ENCODE results near the gene E2F4. TPM values are rescaled to one million over a fixed set of nuclear protein-coding genes. Genes with fewer than 3 reads are reported as not detected.

The E2F4 gene
- total RNA-seq, 1 donor from 2014 or later, result 97.0 TPM

DNA sequence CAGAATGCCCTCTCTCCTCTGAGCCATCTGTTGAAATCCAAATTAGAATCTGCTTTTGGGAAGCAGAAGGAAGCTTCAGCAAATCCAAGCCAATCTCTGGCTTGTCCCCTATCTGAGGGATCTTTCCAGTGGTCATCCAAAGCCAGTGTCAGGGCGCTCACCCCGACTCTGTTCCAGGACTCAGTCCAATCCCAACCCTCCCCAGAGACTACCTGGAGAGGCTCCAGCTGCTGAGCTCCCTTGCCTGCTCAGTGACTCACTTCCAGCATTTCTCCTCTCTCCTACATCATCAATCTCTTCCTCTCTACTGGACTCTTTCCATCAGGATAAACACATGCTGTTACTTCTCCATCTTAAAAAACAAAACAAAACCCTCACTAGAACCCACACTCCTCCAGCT, 10.6 kb upstream of the E2F4 start:
- H3K4me3 Mint-ChIP-seq, result no peak overlapping the region
- no peak for TF ChIP-seq CTCF (conservative IDR thresholded peaks at IDR 0.05)
- peaks cover 12% of the 10 kb centered on the region for H3K4me1 Mint-ChIP-seq
- no peak for DNase-seq (ENCODE audit: low read depth, low spot score)
- peaks cover 39% of the 10 kb centered on the region for H3K27me3 Mint-ChIP-seq (ENCODE audit: low read depth)
- no peak overlapping the region for H3K27ac Mint-ChIP-seq (ENCODE audit: unreplicated experiment)
- no peaks in the 10 kb centered on the region for H3K9me3 Mint-ChIP-seq
- peaks cover 2% of the 10 kb centered on the region for H3K36me3 Mint-ChIP-seq (ENCODE audit: low read depth)

- Mint-ChIP-seq H3K36me3 (ENCODE audit: low read depth) (peaks cover 2% of the 10 kb centered on the region), H3K4me1 (peaks cover 12% of the 10 kb centered on the region), H3K9me3 (no peaks in the 10 kb centered on the region), H3K4me3 (no peak overlapping the region), H3K27me3 (ENCODE audit: low read depth) (peaks cover 40% of the 10 kb centered on the region), H3K27ac (ENCODE audit: unreplicated experiment) (no peak overlapping the region)
- DNase-seq (ENCODE audit: low read depth, low spot score), result no peak
- TF ChIP-seq CTCF (conservative IDR thresholded peaks at IDR 0.05), result no peak
Observed at GRCh38 chr16:67182288-67182687, 9.7 kb upstream of the E2F4 start.

- Mint-ChIP-seq H3K27ac (ENCODE audit: unreplicated experiment) (no peak overlapping the region), H3K9me3 (no peaks in the 10 kb centered on the region), H3K4me3 (no peak overlapping the region), H3K4me1 (peaks cover 12% of the 10 kb centered on the region), H3K36me3 (ENCODE audit: low read depth) (peaks cover 2% of the 10 kb centered on the region), H3K27me3 (ENCODE audit: low read depth) (peaks cover 35% of the 10 kb centered on the region)
- DNase-seq (ENCODE audit: low read depth, low spot score), result no peak
- no peak for TF ChIP-seq CTCF (conservative IDR thresholded peaks at IDR 0.05)
Observed at GRCh38 chr16:67183284-67183626, 8.7 kb upstream of the E2F4 start.

- peak; percentile 86 for DNase-seq (ENCODE audit: low read depth, low spot score)
- TF ChIP-seq CTCF (conservative IDR thresholded peaks at IDR 0.05), result no peak
- H3K27me3 Mint-ChIP-seq (ENCODE audit: low read depth), result peaks cover 31% of the 10 kb centered on the region
- no peak within 1 kb of the TSS for H3K27ac Mint-ChIP-seq (ENCODE audit: unreplicated experiment)
- no peak within 1 kb of the TSS for H3K4me3 Mint-ChIP-seq
- peaks cover 9% of the 10 kb centered on the region for H3K4me1 Mint-ChIP-seq
- peaks cover 2% of the 10 kb centered on the region for H3K36me3 Mint-ChIP-seq (ENCODE audit: low read depth)
- no peaks in the 10 kb centered on the region for H3K9me3 Mint-ChIP-seq
Observed at GRCh38 chr16:67183627-67184452, 8.1 kb upstream of the E2F4 start, which contains the start of gene MATCAP1. Gene MATCAP1 (minus strand): TSS chr16:67183963. CDS start chr16:67180610, 3,353 bp downstream.

- H3K27me3 Mint-ChIP-seq (ENCODE audit: low read depth), result peaks cover 28% of the 10 kb centered on the region
- no peak overlapping the region for H3K4me3 Mint-ChIP-seq
- no peaks in the 10 kb centered on the region for H3K36me3 Mint-ChIP-seq (ENCODE audit: low read depth)
- H3K4me1 Mint-ChIP-seq, result peaks cover 7% of the 10 kb centered on the region
- no peak for TF ChIP-seq CTCF (conservative IDR thresholded peaks at IDR 0.05)
- no peak for DNase-seq (ENCODE audit: low read depth, low spot score)
- no peaks in the 10 kb centered on the region for H3K9me3 Mint-ChIP-seq
- H3K27ac Mint-ChIP-seq (ENCODE audit: unreplicated experiment), result no peak overlapping the region
Observed at GRCh38 chr16:67184453-67184994, 7.4 kb upstream of the E2F4 start.

All from neural crest cell (in vitro differentiated cells).